Dermis microvascular lymphatic vessel endothelial cell (primary cell): ENCODE data around the gene SLC28A1. TPM values are rescaled to one million over a fixed set of nuclear protein-coding genes. Genes with fewer than 3 reads are reported as not detected.
"Not testable (repeated sequence)": the region's sequence is repeated elsewhere in the genome, so short reads cannot be mapped to it uniquely, and the experiment has no call there.

ENCODE experiments used
- DNase-seq, 2 donors: peaks; one replicate each; pipeline versions ENCODE4 v3.0.0 to v3.0.0-alpha.2; 2010; ENCODE audit warnings: low read depth in 2 of 2
- total RNA-seq: library from RNA; depleted of rRNA; stranded (reverse); fragments of >200 nt; gene quantifications from 2 replicates; pipeline ENCODE4 v1.2.1, GENCODE V29; 2014

SLC28A1 gene
- total RNA-seq, 1 donor from 2014 or later, result not detected

- no peak for DNase-seq
Observed at GRCh38 chr15:84861781-84862180, 22.7 kb upstream of the SLC28A1 start.

GRCh38 chr15:84862214-84862975 lies 22.1 kb upstream of the SLC28A1 start:
- no peak for DNase-seq

GRCh38 chr15:84863565-84864443 lies 20.7 kb upstream of the SLC28A1 start:
- DNase-seq, result no peak

GRCh38 chr15:84864444-84864795 lies 20.0 kb upstream of the SLC28A1 start:
- no peak for DNase-seq

- no peak for DNase-seq
Observed at GRCh38 chr15:84865074-84865569, 19.3 kb upstream of the SLC28A1 start.

GRCh38 chr15:84868037-84868880 lies 16.2 kb upstream of the SLC28A1 start:
- DNase-seq, result no peak

GRCh38 chr15:84869510-84869909 lies 15.0 kb upstream of the SLC28A1 start:
- DNase-seq, result no peak

GRCh38 chr15:84871428-84871985 lies 13.0 kb upstream of the SLC28A1 start:
- no peak for DNase-seq

- DNase-seq, result no peak
Observed at GRCh38 chr15:84872009-84872910, 12.2 kb upstream of the SLC28A1 start.

- no peak for DNase-seq
Observed at GRCh38 chr15:84873997-84874396, 10.5 kb upstream of the SLC28A1 start.

GRCh38 chr15:84874981-84875699 lies 9.3 kb upstream of the SLC28A1 start:
- no peak for DNase-seq

- DNase-seq, result no peak
Observed at GRCh38 chr15:84876269-84876668, 8.2 kb upstream of the SLC28A1 start.

- not testable (repeated sequence) for DNase-seq
Observed at GRCh38 chr15:84877701-84878100, 6.8 kb upstream of the SLC28A1 start.

GRCh38 chr15:84878504-84878903 lies 6.0 kb upstream of the SLC28A1 start:
- DNase-seq, result peak; percentile 1 to 47

- no peak for DNase-seq
Observed at GRCh38 chr15:84879088-84879780, 5.2 kb upstream of the SLC28A1 start.

- no peak for DNase-seq
Observed at GRCh38 chr15:84880007-84880406, 4.5 kb upstream of the SLC28A1 start.

- DNase-seq, result no peak
Observed at GRCh38 chr15:84880822-84881519, 3.5 kb upstream of the SLC28A1 start.

GRCh38 chr15:84881520-84881830 lies 3.0 kb upstream of the SLC28A1 start:
- DNase-seq, result no peak

- no peak for DNase-seq
Observed at GRCh38 chr15:84883466-84883865, 996 bp upstream of the SLC28A1 start.
